Fibroblast of the aortic adventitia (primary cell): ENCODE measurements around the gene GPC6. TPM values are rescaled to one million over a fixed set of nuclear protein-coding genes. Genes with fewer than 3 reads are reported as not detected.

Experiments
- DNase-seq: peaks from one replicate; pipeline ENCODE4 v3.0.0-alpha.2; 2010; ENCODE audit warnings: low read depth
- H3K4me3 ChIP-seq: 2 replicates; pipeline ENCODE4 v1.5.1; 2011; ENCODE audit warnings: low read depth, mild to moderate bottlenecking, control low read depth, low read length, moderate library complexity
- total RNA-seq: library from RNA; depleted of rRNA; stranded (reverse); fragments of >200 nt; gene quantifications from 2 replicates; pipeline ENCODE4 v1.2.3, GENCODE V29; 2012; ENCODE audit warnings: low replicate concordance
- TF ChIP-seq, protein P1 (sequence below): IDR thresholded peaks from 2 replicates; pipeline ENCODE4 v1.5.1; 2011; ENCODE audit warnings: mild to moderate bottlenecking, low read length, control low read depth, inconsistent platforms; ENCODE audit not compliant: insufficient read depth

Gene GPC6
- total RNA-seq, 1 donor = 92.6 TPM

DNA sequence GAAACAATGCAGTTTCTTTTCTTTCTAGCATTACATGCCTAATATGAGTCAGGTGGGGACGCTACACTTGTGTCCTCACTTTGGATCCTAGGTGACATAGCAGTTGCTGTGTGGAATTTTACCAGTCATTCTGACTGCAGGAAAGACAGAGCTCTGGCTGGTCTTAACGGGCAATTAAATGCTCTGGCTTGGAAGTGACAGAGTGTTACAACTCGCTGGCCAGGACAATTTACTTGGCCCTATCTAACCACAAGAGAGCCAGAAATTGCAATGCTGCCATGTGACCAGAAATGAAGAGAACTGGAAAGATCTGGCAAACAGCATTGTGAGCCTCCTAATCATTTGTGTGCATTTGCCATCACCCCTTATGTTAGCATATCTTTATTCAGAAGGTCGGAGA lies 901.8 kb downstream of the GPC6 start:
- no peak overlapping the region for H3K4me3 ChIP-seq
- DNase-seq = peak; percentile 44
- TF ChIP-seq, protein P1, sequence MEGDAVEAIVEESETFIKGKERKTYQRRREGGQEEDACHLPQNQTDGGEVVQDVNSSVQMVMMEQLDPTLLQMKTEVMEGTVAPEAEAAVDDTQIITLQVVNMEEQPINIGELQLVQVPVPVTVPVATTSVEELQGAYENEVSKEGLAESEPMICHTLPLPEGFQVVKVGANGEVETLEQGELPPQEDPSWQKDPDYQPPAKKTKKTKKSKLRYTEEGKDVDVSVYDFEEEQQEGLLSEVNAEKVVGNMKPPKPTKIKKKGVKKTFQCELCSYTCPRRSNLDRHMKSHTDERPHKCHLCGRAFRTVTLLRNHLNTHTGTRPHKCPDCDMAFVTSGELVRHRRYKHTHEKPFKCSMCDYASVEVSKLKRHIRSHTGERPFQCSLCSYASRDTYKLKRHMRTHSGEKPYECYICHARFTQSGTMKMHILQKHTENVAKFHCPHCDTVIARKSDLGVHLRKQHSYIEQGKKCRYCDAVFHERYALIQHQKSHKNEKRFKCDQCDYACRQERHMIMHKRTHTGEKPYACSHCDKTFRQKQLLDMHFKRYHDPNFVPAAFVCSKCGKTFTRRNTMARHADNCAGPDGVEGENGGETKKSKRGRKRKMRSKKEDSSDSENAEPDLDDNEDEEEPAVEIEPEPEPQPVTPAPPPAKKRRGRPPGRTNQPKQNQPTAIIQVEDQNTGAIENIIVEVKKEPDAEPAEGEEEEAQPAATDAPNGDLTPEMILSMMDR = no peak

GRCh38 chr13:94129490-94129894 lies 902.9 kb downstream of the GPC6 start:
- TF ChIP-seq, protein P1 = no peak
- DNase-seq = no peak
- no peak overlapping the region for H3K4me3 ChIP-seq

DNA sequence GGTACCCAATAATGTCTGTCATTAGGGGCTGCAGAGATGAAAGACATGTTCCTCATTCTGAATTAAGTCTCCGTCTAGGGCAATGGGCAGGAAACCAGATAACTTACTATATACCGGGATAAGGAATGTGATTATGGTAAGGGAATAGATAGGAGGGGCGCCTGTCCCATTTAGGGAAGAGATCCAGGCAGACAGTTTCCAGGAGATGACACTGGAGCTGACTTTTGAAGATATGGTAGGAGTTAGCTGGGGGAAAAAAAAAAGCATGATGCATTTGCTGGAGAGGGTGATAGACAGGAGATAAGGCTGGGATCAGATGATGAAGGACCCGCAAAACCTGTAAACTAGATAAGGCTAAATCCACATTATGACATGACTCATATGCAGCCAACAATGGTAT lies 912.2 kb downstream of the GPC6 start:
- no peak for DNase-seq
- TF ChIP-seq, protein P1 = no peak

GRCh38 chr13:94139393-94139995 lies 912.9 kb downstream of the GPC6 start:
- no peak overlapping the region for H3K4me3 ChIP-seq
- TF ChIP-seq, protein P1 = no peak
- no peak for DNase-seq

More for the DNA sequence above, 912.2 kb downstream of the GPC6 start:
- no peak overlapping the region for H3K4me3 ChIP-seq

DNA sequence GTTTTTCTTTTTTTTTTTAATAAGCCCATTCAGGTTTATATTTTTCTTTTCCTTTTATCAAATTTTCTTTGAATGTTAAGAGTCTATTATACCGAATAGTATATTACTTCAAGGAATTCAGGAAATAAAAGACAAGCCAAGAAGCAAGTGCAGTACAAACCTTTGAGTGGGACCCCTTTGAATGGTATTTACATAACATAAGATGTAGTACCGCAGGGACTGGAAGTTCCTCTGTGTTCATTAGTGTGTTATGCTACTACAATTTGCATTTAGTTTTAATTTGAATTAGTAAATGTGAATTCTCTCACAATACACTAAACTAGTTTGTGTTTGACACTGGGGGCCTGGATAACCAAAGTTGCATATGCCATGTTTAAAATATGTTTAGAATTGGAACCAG lies 913.4 kb downstream of the GPC6 start:
- no peak for DNase-seq
- TF ChIP-seq, protein P1 = no peak
- no peak overlapping the region for H3K4me3 ChIP-seq

GRCh38 chr13:94140511-94140910 lies 913.9 kb downstream of the GPC6 start:
- TF ChIP-seq, protein P1 = no peak

GRCh38 chr13:94143624-94144350 lies 917.2 kb downstream of the GPC6 start:
- DNase-seq = no peak
- no peak overlapping the region for H3K4me3 ChIP-seq
- TF ChIP-seq, protein P1 = no peak

More at GRCh38 chr13:94140511-94140910, 913.9 kb downstream of the GPC6 start:
- H3K4me3 ChIP-seq = no peak overlapping the region
- no peak for DNase-seq
